C4-2B (cell line): ENCODE data around the gene SLC6A9.

Experiments
- CTCF ChIP-seq: fragments of 450-650 bp; conservative IDR thresholded peaks from 2 replicates; pipeline ENCODE4 v1.5.1; 2017; ENCODE audit warnings: mild to moderate bottlenecking
- ZFX ChIP-seq: fragments of 450-650 bp; IDR thresholded peaks from 2 replicates; pipeline ENCODE4 v1.6.1; 2017

DNA sequence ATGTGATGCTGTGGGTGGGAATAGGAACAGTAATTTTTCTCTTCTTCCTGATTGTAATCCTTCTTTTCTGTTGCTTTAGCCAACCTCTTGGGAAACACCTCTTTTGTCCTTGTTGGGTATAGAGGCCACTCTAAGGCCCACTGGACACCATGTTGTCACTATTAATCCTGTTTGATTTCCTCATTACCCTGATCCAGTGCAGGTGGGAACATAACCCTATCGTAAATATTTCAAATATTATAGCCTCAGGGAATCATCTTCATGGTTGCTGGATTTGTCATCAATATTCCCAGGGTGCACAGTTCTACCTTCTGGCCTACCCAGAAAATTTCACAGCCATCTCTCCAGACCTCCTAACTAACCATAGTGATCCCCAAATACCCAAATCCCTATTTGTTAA lies 27.9 kb upstream of the SLC6A9 start:
- TF ChIP-seq CTCF (no peak), ZFX (no peak)
